SK-N-MC (cell line): ENCODE data around the gene RTL5.

Experiments
- DNase-seq: peaks from one replicate; pipeline ENCODE4 v3.0.0-alpha.2; 2011; ENCODE audit warnings: low read depth, low spot score
- H3K27ac ChIP-seq: fragments of 200-600 bp; sonication (generic); 2 replicates; pipeline ENCODE4 v1.5.1; 2016; ENCODE audit warnings: mixed run types
- H3K36me3 ChIP-seq: fragments of 200-600 bp; sonication (generic); 2 replicates; pipeline ENCODE4 v1.6.1; 2017; ENCODE audit warnings: antibody characterized with exemption, low read length, mixed read lengths; ENCODE audit not compliant: insufficient read depth
- H3K4me3 ChIP-seq: fragments of 200-600 bp; sonication (generic); 2 replicates; pipeline ENCODE4 v1.5.1; 2016
- H3K9ac ChIP-seq: fragments of 200-600 bp; sonication (generic); 2 replicates; pipeline ENCODE4 v1.8.0; 2017; ENCODE audit warnings: mixed run types, mixed read lengths; ENCODE audit not compliant: insufficient read length
- H3K9me3 ChIP-seq: fragments of 200-600 bp; sonication (generic); 2 replicates; pipeline ENCODE4 v1.6.1; 2017; ENCODE audit warnings: low read depth, mild to moderate bottlenecking, antibody characterized with exemption, low read length, moderate library complexity, mixed read lengths
- EZH2 ChIP-seq: fragments of 200-600 bp; sonication (generic); IDR thresholded peaks from one replicate; pipeline ENCODE4 v1.6.1; 2017; ENCODE audit warnings: antibody characterized with exemption
- FOXP2 ChIP-seq: optimal IDR thresholded peaks from 2 replicates; pipeline ENCODE3; 2011; ENCODE audit warnings: mild to moderate bottlenecking, moderate library complexity; ENCODE audit not compliant: insufficient read depth; ENCODE audit errors: extremely low read length, control extremely low read depth
- POLR2AphosphoS5 ChIP-seq: IDR thresholded peaks from 2 replicates; pipeline ENCODE4 v1.6.1; 2012; ENCODE audit warnings: mild to moderate bottlenecking, low read depth, low read length, borderline replicate concordance

The RTL5 gene

GRCh38 chrX:72107320-72107719 lies 24.4 kb downstream of the RTL5 start:
- TF ChIP-seq FOXP2 (no peak), EZH2 (no peak), POLR2AphosphoS5 (no peak)
- H3K9ac ChIP-seq, result no peak overlapping the region
- H3K36me3 ChIP-seq, result no peaks in the 10 kb centered on the region
- no peak overlapping the region for H3K4me3 ChIP-seq
- DNase-seq, result no peak
- no peak overlapping the region for H3K27ac ChIP-seq
- H3K9me3 ChIP-seq, result no peaks in the 10 kb centered on the region

DNA sequence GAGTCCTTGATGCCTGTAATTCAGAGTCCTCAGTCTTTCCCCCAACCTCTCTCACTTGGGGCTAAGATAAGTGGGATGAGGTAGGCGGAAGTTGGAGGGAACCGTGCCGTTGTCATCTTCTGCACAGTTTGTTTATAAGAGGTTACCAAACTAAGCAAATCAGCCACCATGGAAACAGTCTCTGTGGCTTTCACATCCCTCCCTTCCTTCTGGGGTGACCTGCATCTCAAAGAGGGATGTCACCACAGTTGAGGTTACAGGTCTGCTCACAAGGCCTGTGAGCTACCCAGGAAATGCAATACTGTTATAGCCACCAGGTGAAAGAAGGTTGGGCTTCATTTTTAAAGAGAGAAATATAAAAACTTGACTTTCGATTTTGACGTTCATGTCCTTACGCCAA lies 26.3 kb downstream of the RTL5 start:
- no peak for TF ChIP-seq EZH2
- TF ChIP-seq FOXP2, result no peak
- TF ChIP-seq POLR2AphosphoS5, result no peak
- H3K9me3 ChIP-seq, result no peaks in the 10 kb centered on the region
- H3K4me3 ChIP-seq, result no peak overlapping the region
- no peaks in the 10 kb centered on the region for H3K36me3 ChIP-seq
- H3K27ac ChIP-seq, result no peak overlapping the region
- no peak overlapping the region for H3K9ac ChIP-seq
- no peak for DNase-seq

DNA sequence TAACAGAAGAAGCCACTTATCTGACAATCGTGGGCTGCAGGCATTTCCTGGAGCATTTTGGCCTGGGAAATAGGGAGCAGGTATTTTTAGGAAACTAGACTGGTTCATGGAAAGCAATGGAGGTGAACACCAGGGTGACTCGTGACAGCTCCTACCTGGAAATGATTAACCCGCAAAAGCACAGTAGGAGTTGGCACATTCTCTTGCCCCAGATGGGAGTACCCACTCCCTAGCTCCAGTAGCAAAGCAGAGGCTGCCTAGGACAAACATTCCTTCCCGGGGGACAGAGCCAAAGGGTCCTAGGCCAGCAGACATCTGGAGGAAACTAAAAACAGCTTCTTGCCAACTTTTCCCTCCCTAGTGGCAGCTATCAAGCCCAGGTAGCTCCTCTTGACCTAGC lies 29.0 kb downstream of the RTL5 start:
- DNase-seq, result no peak
- no peak overlapping the region for H3K27ac ChIP-seq
- H3K36me3 ChIP-seq, result no peaks in the 10 kb centered on the region
- TF ChIP-seq POLR2AphosphoS5 (no peak), EZH2 (no peak), FOXP2 (no peak)
- no peak overlapping the region for H3K4me3 ChIP-seq
- no peak overlapping the region for H3K9ac ChIP-seq
- H3K9me3 ChIP-seq, result no peaks in the 10 kb centered on the region

GRCh38 chrX:72102126-72102525 lies 29.6 kb downstream of the RTL5 start:
- Histone ChIP-seq H3K9me3 (no peaks in the 10 kb centered on the region), H3K9ac (no peak overlapping the region), H3K4me3 (no peak overlapping the region), H3K36me3 (no peaks in the 10 kb centered on the region), H3K27ac (no peak overlapping the region)
- TF ChIP-seq FOXP2 (no peak), EZH2 (no peak), POLR2AphosphoS5 (no peak)
- DNase-seq, result no peak

- no peak overlapping the region for H3K27ac ChIP-seq
- H3K9ac ChIP-seq, result no peak overlapping the region
- no peaks in the 10 kb centered on the region for H3K9me3 ChIP-seq
- no peak overlapping the region for H3K4me3 ChIP-seq
- TF ChIP-seq POLR2AphosphoS5, result no peak
- no peak for TF ChIP-seq FOXP2
- no peak for TF ChIP-seq EZH2
- no peak for DNase-seq
- no peaks in the 10 kb centered on the region for H3K36me3 ChIP-seq
These were observed 30.1 kb downstream of the RTL5 start for GRCh38 chrX:72101597-72102037.

- DNase-seq, result no peak
- H3K9ac ChIP-seq, result no peak overlapping the region
- no peak overlapping the region for H3K4me3 ChIP-seq
- H3K36me3 ChIP-seq, result no peaks in the 10 kb centered on the region
- no peaks in the 10 kb centered on the region for H3K9me3 ChIP-seq
- TF ChIP-seq POLR2AphosphoS5 (no peak), EZH2 (no peak), FOXP2 (no peak)
- no peak overlapping the region for H3K27ac ChIP-seq
These were observed 30.8 kb downstream of the RTL5 start for GRCh38 chrX:72100824-72101351.

GRCh38 chrX:72100051-72100755 lies 31.5 kb downstream of the RTL5 start:
- Histone ChIP-seq H3K27ac (no peak overlapping the region), H3K9me3 (no peaks in the 10 kb centered on the region), H3K4me3 (no peak overlapping the region), H3K9ac (no peak overlapping the region), H3K36me3 (no peaks in the 10 kb centered on the region)
- TF ChIP-seq FOXP2, result no peak
- no peak for TF ChIP-seq EZH2
- no peak for TF ChIP-seq POLR2AphosphoS5
- no peak for DNase-seq

DNA sequence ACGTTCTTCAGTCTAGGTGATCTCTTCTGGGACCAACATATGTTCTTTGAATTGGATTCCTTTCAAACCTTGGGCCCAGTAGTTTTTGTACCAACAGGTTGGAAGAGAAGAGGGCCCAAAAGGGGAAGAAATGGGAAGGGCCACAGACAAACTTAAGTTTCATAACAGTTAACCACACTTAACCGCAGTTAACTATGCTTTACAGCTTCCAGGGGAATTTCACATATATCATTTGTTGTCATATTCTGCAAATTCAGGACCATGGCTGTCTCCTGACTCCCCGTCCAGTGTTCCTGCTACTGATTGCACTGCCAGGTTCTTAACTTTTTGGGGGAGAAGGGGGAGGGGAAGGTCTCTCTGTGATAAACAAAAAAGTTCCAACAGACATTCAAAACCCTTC lies 34.6 kb downstream of the RTL5 start:
- DNase-seq, result no peak
- no peaks in the 10 kb centered on the region for H3K36me3 ChIP-seq
- H3K9ac ChIP-seq, result no peak overlapping the region
- H3K27ac ChIP-seq, result no peak overlapping the region
- no peak overlapping the region for H3K4me3 ChIP-seq
- H3K9me3 ChIP-seq, result no peaks in the 10 kb centered on the region
- no peak for TF ChIP-seq POLR2AphosphoS5
- no peak for TF ChIP-seq EZH2
- TF ChIP-seq FOXP2, result no peak
